ENCODE measurements around the gene STRN.
"Not testable (repeated sequence)": the region's sequence is repeated elsewhere in the genome, so short reads cannot be mapped to it uniquely, and the experiment has no call there.

Gene STRN

GRCh38 chr2:36915627-36916026, 50.7 kb downstream of the STRN start:
- no peak for DNase-seq (ENCODE audit: low read depth in 2 of 2)

GRCh38 chr2:36912695-36913094, 53.6 kb downstream of the STRN start:
- no peak for DNase-seq (ENCODE audit: low read depth in 2 of 2)

- DNase-seq (ENCODE audit: low read depth in 2 of 2), result no peak
These were observed 55.3 kb downstream of the STRN start for GRCh38 chr2:36911012-36911411.

- DNase-seq (ENCODE audit: low read depth in 2 of 2), result no peak
These were observed 60.1 kb downstream of the STRN start for GRCh38 chr2:36906277-36906676.

GRCh38 chr2:36904636-36905035, 61.7 kb downstream of the STRN start:
- DNase-seq (ENCODE audit: low read depth in 2 of 2), result no peak

GRCh38 chr2:36902385-36903120, 63.8 kb downstream of the STRN start:
- DNase-seq (ENCODE audit: low read depth in 2 of 2), result no peak

GRCh38 chr2:36892805-36893204, 73.5 kb downstream of the STRN start:
- no peak for DNase-seq (ENCODE audit: low read depth in 2 of 2)

- DNase-seq (ENCODE audit: low read depth in 2 of 2), result no peak
These were observed 76.5 kb downstream of the STRN start for GRCh38 chr2:36889795-36890194.

- not testable (repeated sequence) for DNase-seq (ENCODE audit: low read depth in 2 of 2)
These were observed 79.2 kb downstream of the STRN start for GRCh38 chr2:36887095-36887494.

- DNase-seq (ENCODE audit: low read depth in 2 of 2), result no peak
These were observed 79.7 kb downstream of the STRN start for GRCh38 chr2:36886664-36887063.

- no peak for DNase-seq (ENCODE audit: low read depth in 2 of 2)
These were observed 80.7 kb downstream of the STRN start for GRCh38 chr2:36885605-36886004.

GRCh38 chr2:36882532-36882931, 83.8 kb downstream of the STRN start:
- DNase-seq (ENCODE audit: low read depth in 2 of 2), result no peak

GRCh38 chr2:36881816-36882215, 84.5 kb downstream of the STRN start:
- DNase-seq (ENCODE audit: low read depth in 2 of 2), result no peak

- no peak for DNase-seq (ENCODE audit: low read depth in 2 of 2)
These were observed 87.9 kb downstream of the STRN start for GRCh38 chr2:36878429-36878828.

- DNase-seq (ENCODE audit: low read depth in 2 of 2), result no peak
These were observed 95.1 kb downstream of the STRN start for GRCh38 chr2:36871068-36871707.

- no peak for DNase-seq (ENCODE audit: low read depth in 2 of 2)
These were observed 96.7 kb downstream of the STRN start for GRCh38 chr2:36869606-36870005.

- DNase-seq (ENCODE audit: low read depth in 2 of 2), result no peak
These were observed 104.4 kb downstream of the STRN start for GRCh38 chr2:36861896-36862295.

- no peak for DNase-seq (ENCODE audit: low read depth in 2 of 2)
These were observed 107.0 kb downstream of the STRN start for GRCh38 chr2:36859366-36859792.

GRCh38 chr2:36858551-36859365, 107.6 kb downstream of the STRN start:
- DNase-seq (ENCODE audit: low read depth in 2 of 2), result no peak

- DNase-seq (ENCODE audit: low read depth in 2 of 2), result no peak
These were observed 108.6 kb downstream of the STRN start for GRCh38 chr2:36857713-36858112.

- no peak for DNase-seq (ENCODE audit: low read depth in 2 of 2)
These were observed 110.9 kb downstream of the STRN start for GRCh38 chr2:36855429-36855828.

GRCh38 chr2:36854241-36854640, 112.1 kb downstream of the STRN start:
- DNase-seq (ENCODE audit: low read depth in 2 of 2), result no peak

GRCh38 chr2:36849265-36849664, 117.1 kb downstream of the STRN start:
- DNase-seq (ENCODE audit: low read depth in 2 of 2), result no peak
